DMS114 treated with DMSO at 0.1 percent for 48 hours (cell line): ENCODE results near the gene OR4D11.
"Not testable (repeated sequence)": the region's sequence is repeated elsewhere in the genome, so short reads cannot be mapped to it uniquely, and the experiment has no call there.

Source experiments
- DNase-seq: peaks from one replicate; lab custom pipeline; 2025; ENCODE audit not compliant: unreplicated experiment; lab: John Stamatoyannopoulos, UW

OR4D11 gene

DNA sequence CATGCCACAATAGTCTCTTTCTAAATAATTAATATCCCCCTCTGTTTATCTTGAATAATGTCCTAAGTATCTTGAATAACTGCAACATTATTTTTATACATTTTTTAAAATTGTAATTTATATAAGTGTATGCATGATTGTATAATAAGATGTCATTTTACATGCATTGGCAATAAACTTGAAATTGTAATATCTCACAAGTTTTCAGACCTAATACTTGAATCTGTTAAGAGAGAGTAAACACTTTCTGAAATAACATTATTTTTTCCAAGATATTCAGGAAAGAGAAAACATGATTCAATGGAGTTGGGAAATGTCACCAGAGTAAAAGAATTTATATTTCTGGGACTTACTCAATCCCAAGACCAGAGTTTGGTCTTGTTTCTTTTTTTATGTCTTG is at the start of gene OR4D11:
Gene OR4D11, plus strand, starts transcription at position 301 of the 400 bp plus-strand sequence. Its CDS starts 0 bp downstream, at position 301.
- no peak for DNase-seq

DNA sequence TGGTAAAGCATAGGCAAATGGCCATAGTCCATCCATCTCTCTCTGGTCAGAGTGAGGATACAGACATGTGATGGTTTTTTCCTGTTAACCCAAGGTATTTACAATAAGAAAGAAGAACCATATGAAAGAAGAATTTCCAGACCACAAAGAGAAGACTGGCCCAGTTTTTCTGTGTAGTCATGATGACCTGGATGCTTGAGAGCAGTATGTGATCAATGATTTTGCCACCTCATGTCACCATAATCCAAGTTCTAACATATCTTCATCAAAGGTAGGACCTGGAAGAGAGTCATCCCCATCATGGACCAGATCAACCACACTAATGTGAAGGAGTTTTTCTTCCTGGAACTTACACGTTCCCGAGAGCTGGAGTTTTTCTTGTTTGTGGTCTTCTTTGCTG is 46.7 kb upstream of the OR4D11 start, which contains the start of gene OR4D6:
Gene OR4D6, plus strand, starts transcription at position 301 of the 400 bp plus-strand sequence. Its CDS starts 0 bp downstream, at position 301.
- no peak for DNase-seq

DNA sequence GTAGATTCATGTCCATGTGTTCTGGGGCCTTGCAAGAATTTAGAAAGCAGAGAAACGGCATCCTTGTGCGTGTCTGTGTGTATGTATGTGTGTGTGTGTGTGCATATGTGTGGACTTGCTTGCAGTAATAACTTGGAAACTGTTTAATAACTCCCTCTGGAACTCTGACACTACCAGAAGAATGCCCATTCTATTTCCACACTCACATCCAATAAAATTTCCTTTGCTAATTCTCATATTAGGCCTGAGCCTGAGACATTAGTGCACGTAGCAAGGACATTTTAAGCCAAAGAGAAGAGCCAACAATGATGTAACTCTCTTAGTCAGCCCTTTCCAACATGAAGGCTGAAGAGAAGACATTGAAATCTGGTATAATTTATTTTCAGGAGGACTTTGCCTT is 43.5 kb upstream of the OR4D11 start:
- DNase-seq, result no peak

DNA sequence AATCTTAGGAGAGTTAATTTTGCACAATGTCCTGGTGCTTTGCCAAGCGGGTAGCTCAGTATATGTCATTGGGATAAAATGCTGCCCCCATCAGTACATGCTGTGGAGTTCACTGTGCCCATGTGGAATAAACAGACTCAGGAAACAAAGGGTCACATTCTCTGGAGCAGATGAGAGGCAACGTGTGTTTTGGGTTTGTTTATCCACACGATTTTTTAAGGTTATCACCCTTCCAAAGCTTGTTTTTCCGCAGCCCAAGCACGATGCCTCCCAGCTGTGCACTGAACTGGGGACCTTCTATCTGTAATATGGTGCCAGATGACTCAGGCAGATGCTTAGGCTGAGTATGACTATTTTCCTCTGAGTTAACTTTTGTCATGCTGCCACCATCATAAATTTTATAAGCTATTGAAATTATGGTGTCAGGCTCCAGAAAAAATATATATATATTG is 40.2 kb upstream of the OR4D11 start:
- DNase-seq, result no peak

DNA sequence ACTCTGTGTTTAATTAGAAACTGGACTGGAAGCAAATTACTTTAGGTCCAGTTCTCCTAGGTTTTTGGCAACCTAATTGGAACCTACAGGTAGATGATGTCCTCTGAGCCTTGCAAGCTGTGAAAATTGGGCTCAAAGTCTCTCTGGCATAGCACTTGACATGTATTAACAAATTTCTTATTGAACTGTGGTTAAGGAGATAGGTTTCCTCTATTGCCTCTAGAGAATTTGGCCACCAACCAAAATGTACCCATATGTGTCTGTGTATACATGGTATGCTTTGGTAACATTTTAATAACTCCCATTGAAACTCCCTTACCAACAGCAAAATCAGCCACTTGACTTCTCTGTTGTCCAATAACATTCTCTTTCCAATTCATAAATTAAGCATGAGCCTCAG is 30.4 kb upstream of the OR4D11 start, which contains the start of gene OR4D10:
Gene OR4D10, plus strand, starts transcription at position 301 of the 400 bp plus-strand sequence. CDS start 4,115 bp downstream, outside the sequence.
- no peak for DNase-seq

DNA sequence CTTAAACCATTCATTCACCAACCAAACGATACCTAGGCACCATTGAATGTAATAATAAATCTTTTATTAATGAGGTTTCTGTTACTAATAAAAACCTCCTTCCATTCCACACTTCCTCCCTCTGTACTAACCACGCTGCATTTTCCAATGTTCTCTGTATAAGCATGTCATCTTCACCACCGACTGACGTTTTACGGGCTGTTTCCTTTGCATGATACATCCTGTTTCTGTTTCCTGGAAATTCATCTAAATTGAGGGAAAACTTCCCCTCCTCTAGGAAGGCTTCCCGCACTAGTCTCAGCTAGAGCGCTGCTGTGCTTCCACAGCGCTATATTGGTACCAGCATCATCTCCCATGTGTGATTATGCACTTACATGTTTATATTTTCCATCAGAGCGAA is 28.2 kb upstream of the OR4D11 start:
- no peak for DNase-seq

DNA sequence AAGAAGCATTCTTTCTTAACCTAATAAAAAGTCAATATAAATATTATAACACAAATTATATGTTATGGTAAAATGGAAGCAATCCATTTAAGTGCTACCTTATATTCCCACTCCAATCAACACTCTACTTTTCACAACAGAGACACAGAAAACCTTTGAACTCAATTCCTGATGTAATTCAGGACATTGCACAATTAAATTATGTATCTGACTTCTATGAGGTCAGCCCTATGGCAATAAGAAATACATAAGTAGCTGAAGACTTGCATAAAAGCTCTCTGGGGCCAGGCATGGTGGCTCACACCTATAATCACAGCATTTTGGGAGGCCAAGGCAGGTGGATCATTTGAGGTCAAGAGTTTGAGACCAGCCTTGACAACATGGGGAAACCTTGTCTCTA is 23.5 kb upstream of the OR4D11 start:
- DNase-seq, result no peak

DNA sequence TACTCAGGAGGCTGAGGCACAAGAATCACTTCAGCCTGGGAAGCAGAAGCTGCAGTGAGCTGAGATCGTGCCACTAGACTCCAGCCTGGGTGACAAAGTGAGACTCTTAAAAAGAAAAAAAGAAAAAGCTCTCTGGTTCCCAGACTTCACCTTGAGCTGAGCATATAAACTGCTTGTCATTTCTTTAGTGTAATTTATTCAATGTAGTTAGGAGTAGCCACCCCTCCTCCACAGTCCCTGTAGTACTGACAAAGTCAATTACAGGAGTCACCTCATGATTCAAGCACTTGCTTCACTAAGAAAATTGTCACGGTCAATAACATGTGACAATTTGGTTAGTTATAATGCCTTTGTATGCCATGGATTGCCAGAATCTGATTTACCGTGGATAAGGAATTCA is 23.0 kb upstream of the OR4D11 start:
- no peak for DNase-seq

DNA sequence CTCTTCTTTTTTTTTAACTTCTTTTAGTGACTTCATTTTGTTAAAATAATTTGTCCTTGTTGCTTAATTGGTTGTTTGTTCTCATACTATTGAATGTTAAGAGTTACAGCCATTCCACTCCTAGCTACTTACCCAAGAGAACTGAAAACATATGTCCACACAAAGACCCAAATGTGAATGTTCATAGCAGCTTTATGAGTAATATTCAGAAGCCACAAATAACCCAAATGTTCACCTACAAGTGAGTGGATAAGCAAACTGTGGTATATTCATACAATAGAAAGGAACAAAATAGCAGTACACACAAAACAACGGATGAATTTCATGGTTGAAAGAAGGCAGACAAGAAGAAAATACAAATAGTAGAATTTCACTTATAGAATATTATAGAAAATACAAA is 1.4 kb upstream of the OR4D11 start:
- no peak for DNase-seq

DNA sequence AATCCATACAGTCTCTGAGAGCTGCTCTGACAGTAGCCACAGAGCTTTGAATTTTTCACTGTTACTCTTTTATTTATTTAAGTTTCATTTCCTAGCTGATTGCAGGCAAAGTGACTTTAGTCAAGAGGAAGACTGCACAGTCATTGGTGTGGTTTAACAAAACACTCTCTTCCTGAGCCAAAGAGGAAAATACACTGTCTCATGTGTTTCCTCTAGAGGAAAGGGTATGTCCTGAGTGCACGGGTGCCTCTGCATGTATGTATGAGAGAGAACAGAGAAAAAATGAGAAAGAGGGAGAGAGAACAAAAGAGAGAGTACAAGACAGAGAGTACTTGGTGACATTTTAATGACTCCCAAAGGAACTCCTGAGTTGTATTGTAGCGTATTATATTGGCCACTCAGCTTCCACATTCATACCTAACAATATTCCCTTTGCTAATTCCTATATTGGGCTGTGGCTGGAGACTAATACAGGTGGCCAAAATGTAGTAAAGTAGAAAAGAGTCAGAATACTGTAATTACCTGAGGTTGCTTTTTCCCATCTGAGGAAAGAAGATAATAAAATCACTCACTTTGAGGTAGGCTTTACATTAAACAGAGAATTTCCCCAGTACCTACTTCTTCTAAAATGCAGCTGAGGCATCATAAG is 7.7 kb downstream of the OR4D11 start, which contains the start of gene OR4D9:
Gene OR4D9, plus strand, starts transcription at position 599 of the 649 bp plus-strand sequence. CDS start 3,374 bp downstream, outside the sequence.
- DNase-seq, result no peak

DNA sequence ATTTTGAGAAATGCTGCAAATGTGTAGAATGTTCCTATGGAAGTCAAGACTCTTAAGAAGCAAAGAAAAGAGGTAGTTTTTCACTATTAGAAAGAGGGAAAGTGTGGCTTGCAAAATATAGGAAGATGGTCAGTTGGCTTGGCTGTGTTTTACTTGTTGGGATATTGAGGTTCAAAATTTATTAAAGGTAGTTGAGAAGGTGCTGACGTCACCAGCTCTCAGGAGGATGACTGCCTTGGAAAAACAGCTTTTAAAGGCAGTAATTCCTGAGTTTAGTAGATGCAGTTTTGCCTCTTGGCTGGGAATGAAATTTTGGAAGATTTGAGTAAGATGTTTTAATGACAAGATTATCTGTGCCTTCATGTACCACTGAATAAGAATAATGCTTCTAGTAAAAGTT is 8.3 kb downstream of the OR4D11 start:
- DNase-seq, result no peak

DNA sequence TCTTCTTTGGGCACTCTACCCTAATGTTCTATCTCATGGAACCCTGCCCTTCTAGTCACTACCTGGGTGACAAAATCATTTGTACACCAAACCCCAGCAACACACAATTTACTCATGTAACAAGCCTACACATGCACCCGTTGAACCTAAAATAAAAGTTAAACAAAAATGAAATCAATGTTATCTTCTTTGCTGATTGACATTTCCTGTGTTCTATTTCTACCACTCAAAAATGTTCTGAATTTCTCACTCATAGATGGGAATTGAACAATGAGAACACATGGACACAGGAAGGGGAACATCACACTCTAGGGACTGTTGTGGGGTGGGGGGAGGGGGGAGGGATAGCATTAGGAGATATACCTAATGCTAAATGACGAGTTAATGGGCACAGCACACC is 16.8 kb downstream of the OR4D11 start:
- not testable (repeated sequence) for DNase-seq

DNA sequence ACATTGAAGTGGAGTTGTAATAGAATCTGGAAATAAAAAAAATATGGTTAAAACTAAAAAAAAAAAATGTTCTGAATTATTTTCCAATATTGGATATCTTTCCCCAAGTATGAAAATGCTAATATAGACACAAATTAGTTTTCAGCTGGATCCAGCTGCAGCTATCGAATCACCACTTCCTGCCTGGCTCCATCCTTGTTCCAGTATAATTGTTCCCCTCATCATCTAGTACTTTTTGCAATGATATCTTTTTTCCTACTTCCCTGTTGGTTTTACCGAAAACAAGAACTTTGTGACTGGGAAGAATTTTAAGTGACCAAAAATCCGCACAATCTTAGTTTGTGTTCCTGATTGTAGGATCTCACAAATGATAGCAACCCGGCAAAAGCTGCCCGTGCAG is 17.4 kb downstream of the OR4D11 start:
- DNase-seq, result no peak

DNA sequence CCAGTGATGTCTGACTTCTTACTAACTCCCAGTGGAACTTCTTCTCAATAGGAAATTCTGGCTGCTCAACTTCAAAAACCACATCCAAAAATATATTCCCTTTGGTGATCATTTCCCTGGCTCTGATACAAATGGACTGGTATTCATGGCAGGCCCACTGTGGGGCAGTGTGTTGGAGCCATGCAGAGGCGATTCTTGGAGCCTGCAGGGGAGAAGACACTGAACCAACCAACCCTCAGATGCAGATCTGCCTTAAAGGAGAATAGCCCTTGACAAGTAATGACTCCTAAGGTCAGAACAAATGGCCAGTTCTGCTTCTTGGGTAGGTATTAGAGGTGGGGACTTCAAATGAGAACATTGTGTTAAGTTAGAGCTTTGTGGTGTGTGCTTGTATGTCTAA is 20.2 kb downstream of the OR4D11 start:
- DNase-seq, result no peak

DNA sequence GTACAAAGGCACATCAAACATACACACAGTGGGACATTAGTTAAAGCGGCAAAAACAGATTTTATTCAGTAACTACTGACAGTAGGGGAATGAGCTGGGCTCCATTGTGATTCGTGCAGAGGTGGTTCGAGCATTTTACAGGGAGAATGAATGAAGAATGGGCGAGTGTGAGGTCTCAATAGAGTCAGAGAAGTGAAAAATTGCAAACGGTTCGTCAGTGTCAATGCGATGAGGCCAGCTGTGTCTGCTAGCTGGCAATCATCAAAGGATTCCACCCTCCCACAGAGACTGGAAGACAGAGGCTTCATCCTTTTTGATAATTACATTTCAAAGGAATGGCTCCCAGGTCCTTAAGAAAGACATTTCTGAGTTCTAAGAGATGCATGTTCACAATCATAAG is 25.3 kb downstream of the OR4D11 start:
- DNase-seq, result no peak

DNA sequence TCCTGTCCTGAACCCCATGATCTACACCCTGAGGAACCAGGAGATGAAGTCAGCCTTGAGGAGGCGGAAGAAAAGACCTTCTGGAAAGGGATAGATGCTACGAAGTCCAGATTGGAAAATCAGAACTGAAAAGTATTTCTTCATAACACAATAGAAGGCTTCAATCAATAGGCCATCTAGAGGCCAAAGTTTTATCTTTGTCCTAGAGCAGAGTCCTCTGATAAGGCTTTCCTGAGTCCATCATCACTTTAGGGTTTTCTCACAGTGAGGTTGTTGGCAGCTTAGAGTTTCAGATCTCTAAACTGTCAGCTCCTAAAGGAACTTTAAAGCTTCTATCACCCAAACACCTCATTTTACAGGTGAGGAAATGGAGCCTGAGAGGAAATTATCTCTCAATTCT is 29.2 kb downstream of the OR4D11 start:
- no peak for DNase-seq

DNA sequence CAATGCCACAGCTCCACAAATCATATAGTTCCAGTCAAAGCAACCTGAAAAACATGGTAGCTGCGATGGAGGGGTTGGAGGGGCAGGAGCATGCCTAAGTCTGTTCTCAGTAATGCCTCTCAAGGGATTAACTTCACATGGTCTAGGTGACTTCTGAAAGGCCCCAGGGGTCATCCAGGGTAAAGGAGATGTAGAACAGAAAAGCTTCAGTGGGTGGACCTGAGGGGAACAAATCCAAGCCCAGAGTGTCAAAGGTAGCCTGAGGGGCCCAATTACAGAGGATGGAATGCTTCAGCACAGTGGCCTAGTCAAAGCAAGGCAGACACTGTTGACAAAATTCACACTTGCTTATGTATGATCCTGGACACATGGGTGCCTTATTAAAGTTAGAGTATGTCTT is 31.3 kb downstream of the OR4D11 start:
- no peak for DNase-seq

DNA sequence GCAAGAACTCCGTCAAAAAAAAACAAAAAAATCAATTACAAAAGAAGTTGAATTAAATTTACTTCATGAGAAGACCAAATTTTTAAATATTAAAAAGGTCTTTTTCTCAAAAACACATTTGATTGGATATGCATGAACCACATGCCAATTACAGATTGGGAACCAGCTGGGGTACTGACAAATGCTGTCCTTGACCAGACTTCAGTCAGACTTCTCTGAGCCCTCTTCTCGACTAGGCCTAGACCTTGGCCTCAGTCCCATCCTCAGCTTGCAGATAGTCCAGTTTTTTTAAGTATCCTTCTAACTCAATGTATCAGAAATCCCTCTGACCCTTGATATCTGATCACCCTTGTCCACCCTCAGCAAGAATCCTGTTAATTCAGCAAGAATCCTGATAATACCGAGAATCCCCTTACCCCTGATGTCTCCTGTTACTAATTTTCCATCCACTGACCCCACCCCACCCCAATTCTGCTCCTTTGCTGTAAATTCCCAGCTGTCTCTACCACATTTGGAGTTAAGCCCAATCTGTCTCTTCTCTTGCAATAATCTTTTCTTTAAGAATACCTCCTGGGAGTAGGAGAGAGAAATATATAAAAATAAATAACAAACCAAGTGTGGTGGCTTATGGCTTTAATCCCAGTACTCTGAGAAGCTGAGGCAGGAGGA is 38.9 kb downstream of the OR4D11 start:
- DNase-seq, result no peak

DNA sequence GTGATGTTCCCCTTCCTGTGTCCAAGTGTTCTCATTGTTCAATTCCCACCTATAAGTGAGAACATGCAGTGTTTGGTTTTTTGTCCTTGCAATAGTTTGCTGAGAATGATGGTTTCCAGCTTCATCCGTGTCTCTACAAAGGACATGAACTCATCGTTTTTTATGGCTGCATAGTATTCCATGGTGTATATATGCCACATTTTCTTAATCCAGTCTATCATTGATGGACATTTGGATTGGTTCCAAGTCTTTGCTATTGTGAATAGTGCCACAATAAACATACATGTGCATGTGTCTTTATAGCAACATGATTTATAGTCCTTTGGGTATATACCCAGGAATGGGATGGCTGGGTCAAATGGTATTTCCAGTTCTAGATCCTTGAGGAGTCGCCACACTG is 40.3 kb downstream of the OR4D11 start:
- DNase-seq, result not testable (repeated sequence)

DNA sequence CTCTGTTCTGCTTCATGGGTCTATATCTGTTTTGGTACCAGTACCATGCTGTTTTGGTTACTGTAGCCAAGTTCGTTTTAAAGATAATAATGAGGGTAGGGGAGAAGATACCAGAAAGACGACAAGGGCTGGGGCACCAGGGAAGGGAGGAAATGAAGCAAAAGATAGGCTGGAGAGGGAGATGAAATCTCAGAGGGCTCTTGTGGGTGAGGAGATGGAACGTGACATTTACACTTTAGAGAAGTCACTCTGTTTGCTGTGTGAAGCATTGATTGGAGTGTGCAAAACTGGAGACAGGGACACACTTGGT is 41.4 kb downstream of the OR4D11 start:
- no peak for DNase-seq

DNA sequence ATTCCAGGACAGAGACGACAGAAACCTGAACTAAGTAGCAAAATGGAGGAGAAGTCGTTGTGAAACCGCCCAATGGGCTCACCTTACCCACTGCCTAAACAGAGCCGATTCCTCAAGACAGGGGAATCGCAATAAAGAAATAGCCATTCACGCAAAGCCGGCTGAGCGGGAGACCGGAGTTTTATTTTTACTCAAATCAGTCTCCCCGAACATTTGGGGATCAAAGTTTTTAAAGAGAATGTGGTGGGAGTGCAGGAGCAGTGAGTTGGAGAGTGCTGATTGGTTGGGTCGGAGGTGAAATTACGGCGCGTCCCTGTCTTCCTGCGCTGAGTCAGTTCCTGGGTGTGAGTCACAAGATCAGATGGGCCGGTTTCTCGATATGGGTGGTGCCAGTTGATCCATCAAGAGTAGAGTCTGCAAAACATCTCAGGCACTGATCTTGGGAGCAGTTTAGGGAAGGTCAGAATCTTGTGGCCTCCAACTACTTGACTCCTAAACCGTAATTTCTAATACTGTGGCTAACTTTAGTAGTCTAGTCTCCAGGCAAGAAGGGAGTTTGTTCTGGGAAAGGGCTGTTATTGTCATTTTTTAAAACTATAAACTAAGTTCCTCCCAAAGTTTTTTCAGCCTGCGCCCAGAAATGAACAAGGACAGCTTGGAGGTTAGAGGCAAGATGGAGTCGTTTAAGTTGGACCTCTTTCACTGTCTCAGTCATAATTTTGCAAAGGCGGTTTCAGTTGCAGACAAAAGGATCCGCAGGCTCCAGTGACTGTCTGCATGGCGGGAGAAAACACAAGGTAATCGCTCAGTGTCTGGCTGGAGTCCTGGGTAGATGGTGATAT is 42.0 kb downstream of the OR4D11 start:
- DNase-seq, result no peak
